Fibroblast of skin of left quadriceps (primary cell): ENCODE measurements around the gene WNT8B.

Experiments
- DNase-seq, 2 experiments: peaks; one replicate each; pipeline ENCODE4 v3.0.0-alpha.2; 2013; ENCODE audit warnings: low read depth in 2 of 2

WNT8B gene

DNA sequence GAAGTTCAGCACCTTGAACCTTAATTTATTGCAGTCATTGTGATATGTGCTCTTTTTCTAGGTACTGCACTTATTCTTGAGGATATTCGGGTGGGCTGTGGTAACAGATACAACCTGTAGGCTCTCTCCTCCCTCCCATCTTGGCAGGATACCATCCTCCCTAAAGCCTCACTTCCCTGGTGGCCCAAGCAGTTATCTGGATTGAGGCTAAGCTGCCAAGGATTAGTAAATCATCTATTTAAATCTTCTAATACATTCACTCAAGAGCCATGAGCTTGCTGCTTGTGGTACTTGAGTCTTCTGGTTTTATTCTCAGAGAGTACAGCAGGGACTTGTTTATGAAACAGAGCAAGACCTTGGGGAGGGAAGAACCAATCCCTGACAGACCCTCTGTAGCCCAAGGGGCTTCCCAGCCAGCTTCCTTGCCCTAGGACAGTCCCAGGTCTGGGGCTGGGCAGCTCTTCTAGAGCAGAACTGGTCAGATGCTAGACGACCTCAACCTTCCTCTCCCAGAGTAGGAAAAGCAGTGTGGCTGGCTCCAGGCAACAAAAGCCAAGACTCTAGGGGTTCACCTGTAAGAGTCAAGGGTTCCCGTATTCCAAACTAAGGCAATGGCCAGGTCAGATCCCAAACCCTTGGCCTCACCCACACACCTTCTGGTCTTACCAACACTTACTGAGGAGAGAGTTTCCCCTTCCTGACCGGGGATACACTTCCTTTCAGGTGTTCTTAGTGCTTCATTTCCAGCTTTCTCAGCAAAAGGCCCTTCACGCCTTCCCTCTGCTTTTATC, 21.3 kb downstream of the WNT8B start:
- no peak for DNase-seq

DNA sequence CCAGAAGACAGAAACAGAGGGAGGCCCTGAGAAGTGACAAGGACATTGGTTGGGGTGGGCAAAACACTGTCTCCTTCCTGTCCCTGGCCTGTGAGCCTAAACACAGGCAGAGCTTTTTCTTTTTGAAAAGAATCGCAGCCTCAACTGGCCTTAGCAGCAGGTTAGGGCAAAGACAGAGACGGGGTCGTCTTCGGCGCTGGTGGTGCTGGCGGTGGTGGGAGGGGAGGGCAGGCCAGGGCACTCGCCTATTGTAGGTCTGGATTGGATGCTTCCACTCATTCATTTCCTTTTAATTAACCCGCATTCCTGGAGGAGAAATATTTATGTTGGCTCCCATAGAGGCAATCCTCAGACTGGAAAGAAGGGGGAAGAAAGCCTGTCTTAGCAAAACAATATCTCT, 22.6 kb downstream of the WNT8B start:
- no peak for DNase-seq

DNA sequence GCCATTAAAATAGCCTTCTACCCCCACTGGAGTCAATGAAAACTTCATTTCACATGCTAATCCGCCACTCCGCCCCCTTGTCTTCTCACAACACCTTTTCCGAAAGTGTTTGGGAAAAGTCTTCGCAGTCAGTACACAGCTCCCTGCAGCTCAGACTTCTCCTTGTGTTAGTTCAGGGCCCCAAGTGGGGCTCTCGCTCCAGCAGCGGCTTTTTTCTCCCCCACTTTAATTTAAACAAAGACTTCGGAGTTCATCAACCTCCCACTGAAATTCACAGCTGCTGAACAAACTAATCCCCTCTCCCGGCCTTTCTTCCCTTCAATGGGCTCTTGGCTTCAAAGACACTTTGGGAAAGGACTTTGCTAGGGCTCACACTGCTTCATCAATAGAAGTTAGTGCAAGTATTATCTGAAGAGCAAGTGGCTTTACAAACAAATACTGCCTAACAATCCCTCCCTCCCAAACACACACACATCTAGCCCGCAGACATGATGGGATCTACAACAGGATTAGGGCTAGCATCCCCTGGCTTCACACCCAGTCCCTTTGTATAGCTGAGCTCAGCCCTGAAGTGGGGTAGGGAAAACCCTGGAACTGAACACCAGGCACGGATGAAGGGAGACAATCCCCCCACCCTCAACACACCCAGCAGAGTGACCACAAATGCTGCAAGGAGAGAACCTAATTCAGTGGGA, 23.1 kb downstream of the WNT8B start:
- DNase-seq: no peak

DNA sequence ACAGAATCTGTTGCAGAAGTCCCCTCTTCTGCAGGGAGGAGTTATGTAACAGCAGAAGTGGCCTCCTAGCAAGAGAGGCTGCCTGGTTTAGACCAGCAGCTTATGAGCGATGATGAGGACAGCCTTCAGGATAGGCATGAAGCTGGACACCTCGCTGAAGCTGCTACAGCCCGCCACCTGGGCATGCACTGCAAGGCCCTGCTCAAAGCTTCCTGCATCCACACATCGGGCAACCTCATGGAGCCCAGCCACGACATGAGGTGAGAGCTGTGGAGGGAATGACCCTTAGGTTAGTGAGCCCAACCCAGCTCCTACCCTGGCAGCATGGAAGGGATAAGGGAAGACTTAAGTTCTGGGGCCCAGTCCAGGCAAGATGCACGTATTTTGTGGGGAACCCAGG, 24.7 kb downstream of the WNT8B start:
- DNase-seq: no peak

DNA sequence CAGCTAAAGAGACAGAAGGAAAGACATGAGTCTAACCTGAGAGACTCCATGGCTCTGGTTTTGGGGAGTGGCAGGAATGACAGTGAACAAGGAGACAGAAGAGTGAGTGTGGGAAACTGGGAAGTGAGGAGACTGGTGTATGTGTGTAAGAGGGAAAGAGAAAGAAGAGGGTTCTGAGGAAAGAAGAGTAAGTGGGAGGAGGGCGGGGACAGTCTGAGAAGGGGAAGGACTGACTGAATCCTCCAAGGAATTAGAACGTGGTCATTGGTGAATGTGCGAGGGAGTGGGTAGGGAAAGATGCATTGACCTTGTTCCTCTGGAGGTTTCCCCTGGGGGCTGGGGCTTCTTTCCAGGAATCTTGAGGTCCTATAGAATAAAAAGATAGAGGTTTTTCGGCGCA, 26.6 kb downstream of the WNT8B start:
- DNase-seq: no peak

DNA sequence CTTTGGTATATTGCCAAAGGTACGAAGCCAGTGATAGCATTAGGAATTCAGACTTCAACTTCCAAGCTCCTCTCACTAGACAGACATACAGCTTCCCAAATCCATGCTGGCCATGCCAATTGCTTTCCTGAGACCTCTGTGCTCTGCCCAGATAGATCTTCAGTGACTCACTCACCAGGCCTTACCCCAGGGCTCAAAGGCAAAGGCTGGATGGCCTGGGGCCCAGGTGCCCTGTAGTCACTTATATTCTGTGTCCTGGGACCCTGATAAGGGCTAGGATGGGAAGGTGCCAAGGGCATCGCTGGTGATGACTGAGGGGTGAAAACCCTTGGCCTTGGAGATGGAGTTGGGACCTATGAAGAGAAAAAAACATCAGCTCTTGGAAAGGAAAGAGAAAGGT, 27.7 kb downstream of the WNT8B start:
- no peak for DNase-seq

DNA sequence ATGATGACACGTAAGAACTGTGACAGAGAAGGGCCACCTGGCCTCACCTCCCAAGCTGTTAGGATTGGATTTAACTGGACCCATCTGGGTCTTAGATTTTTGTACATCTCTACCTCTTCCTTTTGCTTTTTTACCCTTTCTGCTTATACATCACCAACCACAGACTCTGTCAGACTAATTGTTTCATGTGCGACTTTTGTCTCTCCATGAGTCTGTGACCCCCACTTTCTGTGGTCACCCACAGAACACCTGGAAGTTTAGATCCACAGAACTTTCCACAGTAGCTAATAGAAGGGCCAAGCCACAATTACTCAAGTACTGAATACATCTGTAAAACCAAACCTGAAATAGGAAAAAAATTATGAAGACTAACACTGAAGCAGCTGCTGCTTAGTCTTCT, 33.8 kb downstream of the WNT8B start:
- no peak for DNase-seq

DNA sequence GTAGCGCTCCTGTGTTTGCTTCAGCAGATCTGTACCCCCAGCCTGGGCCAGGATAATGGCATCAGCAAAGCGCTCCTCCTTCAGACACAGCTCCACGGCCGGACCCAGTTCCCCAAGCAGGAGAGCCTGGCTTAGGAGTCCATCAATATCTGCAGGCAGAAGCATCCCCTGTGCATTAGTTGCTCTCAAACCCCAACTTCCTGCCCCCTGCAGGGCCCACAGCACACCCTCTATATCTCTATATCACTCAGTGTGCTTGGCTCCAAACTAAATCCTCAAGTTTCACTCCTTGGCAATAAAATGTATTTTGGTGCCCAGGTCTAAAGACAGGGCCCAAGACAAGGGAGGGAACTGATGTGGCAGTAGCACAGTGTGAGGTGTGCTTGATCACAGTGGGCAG, 35.2 kb downstream of the WNT8B start:
- DNase-seq: no peak

DNA sequence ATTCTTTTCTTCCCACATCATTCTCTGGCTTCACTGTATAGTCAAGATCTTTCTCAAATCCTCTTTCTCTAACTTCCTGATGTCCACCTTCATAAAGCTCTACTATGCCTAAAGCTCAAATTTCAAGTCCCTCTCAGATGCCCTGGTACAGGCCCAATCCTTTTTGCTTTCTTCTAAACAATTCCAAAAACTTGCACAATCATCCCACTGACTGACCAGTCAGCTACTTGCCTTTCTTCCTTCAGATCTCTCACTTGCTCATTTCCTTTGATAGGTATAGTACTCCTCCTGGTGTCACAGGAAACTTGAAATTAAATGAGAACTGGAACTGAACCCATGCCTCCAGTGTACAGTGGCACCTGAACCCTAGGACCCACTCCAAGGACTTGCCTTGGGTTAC, 38.6 kb downstream of the WNT8B start:
- no peak for DNase-seq

DNA sequence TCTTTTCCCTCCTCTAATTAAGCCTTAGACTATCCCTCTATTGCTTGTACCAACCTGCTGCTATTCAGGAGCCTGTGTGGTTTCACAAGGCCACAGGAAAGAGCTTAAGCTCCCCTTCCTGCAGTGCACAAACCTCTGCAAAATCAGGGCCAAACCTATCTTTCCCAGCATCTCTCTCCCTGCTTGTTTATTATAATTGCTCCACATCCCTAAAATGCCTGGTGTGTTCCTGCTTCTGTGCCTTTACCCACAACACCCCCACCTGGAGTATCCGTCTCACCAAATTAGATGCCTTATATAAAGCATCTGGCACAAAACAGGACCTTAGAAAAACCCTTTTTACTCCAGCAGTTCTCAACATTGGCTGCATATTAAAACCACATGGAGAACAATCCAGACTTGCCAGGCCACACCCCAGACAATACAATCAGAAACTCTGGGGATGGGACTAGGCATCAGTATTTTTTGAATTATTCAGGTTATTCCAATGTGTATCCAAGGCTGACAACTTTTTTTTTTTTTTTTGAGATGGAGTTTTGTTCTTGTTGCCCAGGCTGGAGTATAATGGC, 40.2 kb downstream of the WNT8B start:
- peak in 1 of 2 experiments; percentile 11 for DNase-seq

DNA sequence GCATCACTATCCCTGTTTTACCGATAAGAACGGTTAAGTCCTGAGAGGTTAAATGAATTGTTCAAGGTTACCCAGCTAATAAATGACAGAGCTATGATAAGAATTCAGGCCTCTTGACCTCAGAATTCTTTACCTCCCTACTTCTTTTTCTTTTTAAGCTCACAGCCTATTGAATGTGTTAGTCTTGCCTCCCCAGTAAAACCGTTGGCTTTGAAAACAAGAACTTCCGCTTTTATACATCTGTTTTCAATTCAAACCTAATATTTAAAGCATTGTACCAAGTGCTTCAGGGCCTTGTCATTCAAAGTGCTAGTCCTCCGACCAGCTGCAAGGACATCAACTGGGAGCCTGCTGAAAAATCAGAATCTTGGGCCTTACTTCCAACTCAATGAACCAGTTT, 41.3 kb downstream of the WNT8B start:
- DNase-seq: peak in 1 of 2 experiments; percentile 56

DNA sequence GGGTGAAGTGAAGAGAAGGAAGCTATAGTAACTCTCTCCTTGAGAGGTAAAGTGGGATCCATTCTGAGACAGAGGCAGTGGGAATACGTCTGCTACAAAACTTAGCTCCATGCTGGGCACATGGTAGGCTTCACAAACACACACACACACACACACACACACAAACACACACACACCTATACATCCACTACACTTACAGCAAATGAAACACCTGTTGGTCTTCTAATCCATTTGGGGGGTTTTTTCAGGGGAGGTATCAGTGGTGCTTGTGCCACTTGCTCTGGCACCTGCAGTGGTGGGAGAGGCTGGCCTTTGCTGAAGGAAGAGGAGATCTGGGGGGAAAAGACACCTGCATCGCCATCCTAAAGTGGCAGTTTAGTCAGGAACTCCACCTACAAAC, 42.4 kb downstream of the WNT8B start:
- no peak for DNase-seq

DNA sequence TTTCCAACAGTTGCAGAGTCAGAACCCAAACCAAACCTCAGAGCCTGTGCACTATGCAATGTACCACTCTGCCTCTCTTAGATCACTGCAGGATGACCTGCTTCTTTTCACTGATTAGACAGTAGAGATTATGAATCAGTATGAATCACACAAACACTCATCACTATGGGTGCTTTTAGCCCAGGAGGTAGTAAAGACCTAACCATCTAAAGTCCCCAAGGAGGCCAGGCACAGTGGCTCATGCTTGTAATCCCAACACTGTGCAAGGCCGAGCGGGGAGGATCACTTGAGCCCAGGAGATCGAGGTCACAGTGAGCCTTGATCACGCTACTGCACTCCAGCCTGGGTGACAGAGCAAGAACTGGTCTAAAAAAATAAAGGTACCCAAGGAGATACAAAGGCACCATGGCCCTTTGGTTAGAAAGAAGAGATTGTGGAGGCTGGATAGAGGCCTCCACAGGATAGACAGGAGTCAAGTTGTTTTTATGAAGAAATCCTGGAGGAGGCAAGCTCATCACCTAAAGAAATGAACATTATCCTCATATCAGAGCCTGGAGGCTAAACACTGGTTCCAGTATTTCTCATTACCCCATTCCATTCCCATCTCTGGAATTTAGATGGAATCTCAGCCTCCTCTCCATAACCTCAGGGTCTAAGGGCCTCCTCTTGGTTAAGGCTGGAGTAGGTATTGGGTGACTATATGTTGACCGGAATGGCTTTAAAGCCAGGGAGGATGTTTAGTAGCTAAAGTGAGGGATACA, 44.0 kb downstream of the WNT8B start:
- DNase-seq: peak in 1 of 2 experiments; percentile 36

DNA sequence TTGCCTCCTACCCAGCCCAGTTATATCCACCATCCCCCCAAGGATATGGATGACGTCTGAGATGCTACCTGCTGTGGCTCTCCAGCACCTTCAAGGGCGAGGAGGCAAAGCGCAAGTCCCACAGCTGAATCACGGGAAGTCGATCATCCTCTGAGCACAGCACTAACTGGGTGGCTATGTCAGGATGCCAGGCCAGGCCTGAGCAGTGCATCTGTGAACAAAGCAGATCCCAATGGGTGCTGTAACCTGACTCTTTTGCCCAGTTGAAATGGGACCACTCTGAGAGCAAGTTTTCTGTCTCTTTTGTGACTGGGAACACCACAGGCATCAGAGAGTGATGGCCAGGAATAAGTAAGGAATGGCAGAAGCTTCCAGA, 44.5 kb downstream of the WNT8B start:
- no peak for DNase-seq

DNA sequence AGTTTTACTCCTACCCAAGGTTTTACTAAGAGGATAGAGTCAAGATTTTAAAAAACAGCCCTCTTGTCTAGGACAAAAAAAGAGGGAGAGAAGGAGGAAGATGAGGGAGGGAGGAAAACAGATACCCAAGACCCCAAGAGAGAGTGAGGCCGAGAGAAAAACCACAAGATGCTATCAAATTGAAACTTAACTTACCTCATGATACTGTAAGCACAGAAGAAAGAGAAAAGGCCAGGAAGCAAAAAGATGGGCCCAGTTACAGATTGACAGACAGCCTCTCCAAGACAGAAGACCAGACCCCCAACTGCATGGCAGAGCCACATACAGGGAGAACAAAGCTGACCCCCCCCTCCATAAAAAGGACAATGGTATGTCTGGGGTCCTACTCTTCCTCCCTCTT, 45.5 kb downstream of the WNT8B start:
- DNase-seq: no peak

DNA sequence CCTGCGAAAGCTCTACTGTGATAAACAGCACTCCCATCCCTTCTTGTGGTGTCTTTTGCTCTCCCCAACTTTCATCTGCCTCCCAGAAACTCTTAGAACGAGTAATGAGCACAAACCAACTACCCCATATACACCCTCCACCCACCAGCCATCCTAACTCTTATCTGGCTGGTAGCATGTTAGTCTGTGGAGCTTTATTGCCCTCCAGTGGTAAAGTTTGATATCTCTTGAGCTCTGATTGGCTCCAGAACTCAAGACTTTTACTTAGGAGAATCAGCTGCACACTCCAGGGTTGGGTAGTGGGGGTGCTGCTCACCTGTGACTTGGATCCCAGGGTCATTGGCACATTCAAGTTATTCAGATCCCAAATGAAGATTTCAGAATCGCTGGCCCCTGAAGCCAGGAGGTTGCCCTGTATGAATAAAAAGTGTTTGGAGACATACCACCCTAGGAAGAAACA, 45.9 kb downstream of the WNT8B start:
- DNase-seq: peak; percentile 34 to 42

DNA sequence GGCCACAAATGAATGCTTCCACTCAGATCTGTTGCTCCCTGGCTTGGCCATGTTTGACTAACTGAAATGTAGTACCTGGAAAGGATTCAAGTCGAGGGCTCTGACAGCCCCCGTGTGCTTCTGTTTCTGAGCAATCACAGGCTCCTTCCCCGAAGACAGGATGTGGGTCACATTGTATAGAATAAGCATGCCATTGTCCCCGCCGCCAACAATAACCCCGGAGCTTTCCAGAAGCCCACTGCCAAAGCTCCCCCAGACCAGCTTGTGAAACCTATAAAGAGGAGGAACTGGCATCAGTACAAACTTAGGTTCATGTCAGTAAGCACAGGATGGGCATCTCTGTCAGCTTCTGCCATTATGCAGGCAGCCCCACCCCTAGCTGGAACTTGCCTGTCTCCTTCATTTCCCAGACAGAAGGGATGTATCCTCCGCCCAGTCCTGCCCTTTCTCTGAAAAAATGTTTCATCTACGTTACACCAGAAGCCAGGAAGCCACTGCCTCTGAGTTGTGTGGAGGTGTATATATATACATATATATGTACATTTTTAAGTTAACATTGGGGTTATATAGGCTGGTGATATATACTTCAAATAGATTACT, 46.5 kb downstream of the WNT8B start:
- no peak for DNase-seq

DNA sequence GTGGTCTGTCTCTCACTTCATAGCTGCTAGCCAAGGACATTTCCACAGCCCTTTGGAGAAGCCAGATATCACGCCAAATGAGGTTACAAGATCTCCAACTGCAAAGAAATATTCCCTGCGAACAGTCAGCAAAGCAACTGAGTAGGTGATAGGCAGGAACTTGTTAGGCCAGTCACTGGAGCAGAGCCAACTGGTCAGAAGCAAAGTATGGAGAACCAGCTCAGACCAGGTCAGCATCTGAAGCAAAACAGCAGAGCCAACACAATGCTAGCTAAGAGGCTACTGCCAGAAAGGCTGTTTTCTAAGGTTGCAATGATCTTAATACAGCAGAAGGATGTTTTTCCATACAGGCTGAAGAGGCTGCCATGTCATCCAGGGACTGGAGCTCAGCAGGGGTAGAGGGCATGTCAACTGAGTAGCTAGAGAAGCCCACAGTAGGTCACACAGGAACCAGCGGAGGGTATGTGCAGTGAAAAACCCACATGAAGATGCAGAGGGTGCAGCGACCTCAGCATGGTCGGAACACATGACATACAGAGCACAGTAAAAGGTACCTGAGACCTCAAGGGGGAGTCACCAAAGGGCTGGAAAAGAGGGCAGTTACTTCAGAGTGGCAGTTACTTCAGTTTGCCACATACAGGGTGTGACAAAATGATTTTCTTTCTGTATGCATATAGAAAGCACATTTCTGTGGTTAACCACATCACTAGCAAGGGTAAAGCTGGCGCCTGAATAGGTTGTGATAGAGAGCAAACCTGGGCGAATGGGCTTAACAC, 47.9 kb downstream of the WNT8B start:
- DNase-seq: no peak

DNA sequence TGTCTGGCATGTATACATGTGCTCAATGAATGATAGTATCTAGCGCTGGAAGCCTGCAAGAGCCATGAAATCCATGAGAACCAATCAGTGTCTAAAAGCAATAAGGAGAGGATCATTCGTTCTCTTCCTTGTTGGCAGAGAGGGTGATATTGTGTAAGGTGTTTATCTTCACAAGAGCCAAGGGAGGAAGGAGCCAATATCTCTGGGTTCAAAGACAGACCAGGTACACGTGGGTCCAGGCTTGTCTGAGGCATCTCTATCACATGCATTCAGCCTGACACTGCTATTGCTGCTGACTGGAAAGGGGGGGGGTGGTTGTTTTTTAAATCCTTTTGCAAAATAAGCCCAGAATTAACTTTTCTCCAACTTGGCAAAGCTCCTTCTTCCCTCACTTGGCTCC, 52.8 kb downstream of the WNT8B start:
- no peak for DNase-seq

DNA sequence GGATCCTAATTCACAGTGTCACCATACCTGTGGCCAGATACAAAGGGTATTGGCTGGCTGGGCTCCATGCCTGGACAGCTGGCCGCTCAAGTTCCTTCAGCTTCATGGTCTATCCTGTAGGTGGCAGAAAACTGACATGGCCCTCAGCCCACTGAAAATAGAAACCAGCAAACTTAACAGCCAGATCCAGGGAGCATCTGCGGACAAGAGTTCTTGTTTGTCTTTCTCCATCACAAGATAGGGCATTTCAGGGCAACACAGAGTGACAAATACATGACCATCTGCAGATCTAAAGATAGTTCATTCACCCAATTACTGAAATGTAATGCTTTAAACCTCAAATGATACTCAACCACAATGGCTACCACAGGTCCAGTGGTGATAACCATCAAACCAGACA, 54.0 kb downstream of the WNT8B start:
- no peak for DNase-seq

DNA sequence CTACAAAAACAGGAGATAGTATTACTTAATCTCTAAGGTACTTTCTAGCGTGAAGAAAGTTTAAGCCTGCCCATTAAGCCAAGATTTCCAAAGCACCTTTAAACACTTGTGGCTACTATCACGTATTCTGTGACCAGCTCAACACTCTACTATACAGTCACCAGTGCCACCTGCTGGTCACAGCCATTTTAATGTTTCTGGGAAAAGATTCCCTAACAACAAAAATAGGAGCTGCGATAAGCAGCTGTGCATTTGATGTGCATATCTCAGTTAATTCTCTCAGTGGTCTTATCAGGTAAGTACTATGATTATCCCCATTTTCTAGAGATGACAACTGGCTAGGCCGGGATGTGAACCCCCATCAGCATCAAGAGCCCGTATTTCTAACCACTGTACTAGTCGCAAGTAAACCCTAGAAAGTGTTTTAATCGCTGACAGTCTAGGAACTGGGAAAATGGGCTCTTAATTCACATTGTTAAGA, 56.0 kb downstream of the WNT8B start:
- DNase-seq: peak in 1 of 2 experiments; percentile 27
